Measurements from ENCODE around the gene AWAT2.
A peak's percentile ranks its signal among the peaks of the same experiment; 100 is the strongest.

The AWAT2 gene

DNA sequence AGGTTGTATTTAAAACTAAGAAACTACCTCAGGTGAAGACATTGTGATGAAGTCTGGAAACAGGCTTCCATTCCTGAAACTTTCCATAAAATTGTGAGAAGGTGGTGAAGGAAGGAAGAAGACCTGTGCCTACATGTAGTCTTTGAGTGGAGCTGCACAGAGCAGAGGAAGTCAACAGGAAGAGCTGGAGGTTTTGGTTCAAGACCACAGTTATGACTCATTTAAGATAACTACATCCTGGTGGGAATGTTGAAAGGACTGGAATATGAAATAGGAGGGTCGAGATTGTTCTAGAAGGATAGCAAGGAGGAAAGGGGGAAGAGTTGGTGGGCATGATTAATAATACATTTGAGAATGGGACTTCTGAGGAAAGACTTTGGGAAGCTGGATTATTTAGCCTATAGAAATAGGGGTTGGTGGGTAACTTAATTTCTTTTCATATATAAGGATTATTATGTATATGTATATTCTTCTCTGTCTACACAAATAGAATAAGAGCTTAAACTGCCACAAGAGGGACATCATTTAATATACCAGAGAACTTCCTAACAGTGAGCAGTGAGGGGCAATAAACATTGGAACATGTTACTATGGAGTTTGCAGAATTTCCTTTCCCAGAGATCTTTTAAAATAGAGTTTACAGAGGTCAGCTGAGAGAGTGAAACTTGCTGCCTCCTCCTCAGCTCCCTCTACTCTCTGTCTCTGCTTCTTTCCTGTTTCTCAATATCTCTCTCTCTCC lies 23.5 kb downstream of the AWAT2 start:
- TF ChIP-seq, protein P1, sequence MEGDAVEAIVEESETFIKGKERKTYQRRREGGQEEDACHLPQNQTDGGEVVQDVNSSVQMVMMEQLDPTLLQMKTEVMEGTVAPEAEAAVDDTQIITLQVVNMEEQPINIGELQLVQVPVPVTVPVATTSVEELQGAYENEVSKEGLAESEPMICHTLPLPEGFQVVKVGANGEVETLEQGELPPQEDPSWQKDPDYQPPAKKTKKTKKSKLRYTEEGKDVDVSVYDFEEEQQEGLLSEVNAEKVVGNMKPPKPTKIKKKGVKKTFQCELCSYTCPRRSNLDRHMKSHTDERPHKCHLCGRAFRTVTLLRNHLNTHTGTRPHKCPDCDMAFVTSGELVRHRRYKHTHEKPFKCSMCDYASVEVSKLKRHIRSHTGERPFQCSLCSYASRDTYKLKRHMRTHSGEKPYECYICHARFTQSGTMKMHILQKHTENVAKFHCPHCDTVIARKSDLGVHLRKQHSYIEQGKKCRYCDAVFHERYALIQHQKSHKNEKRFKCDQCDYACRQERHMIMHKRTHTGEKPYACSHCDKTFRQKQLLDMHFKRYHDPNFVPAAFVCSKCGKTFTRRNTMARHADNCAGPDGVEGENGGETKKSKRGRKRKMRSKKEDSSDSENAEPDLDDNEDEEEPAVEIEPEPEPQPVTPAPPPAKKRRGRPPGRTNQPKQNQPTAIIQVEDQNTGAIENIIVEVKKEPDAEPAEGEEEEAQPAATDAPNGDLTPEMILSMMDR (IDR thresholded peaks at IDR 0.05; ENCODE audit: low read depth, low read length, missing control alignments) = no peak
- no peak overlapping the region for H3K4me3 ChIP-seq (ENCODE audit: low read depth, low read length)
- DNase-seq (ENCODE audit: low read depth) = no peak
- in situ Hi-C loops (cut with HindIII; ENCODE audit: low sequenced_read_pairs) = no loop called here

DNA sequence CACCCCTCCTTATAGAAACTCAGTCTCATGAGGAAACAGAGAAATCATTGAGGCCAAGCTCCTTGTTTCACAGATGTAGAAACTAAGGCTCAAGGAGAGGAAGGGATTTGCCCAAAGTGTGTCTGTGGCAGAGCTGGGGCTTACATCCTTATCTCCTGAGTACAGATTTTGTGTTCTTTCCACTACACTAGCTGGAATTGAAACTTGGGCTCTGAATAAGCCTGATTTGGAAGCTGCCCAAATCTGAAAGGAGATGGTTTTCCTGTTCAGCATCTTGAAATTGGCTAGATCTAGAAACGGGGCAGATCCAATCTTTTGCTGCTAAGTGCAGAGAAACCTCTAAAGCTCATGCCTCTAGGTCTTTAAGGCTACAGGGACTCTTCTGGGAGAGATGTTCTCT lies 24.3 kb downstream of the AWAT2 start:
- no peak overlapping the region for H3K4me3 ChIP-seq (ENCODE audit: low read depth, low read length)
- in situ Hi-C loops (cut with HindIII; ENCODE audit: low sequenced_read_pairs) = no loop called here
- TF ChIP-seq, protein P1 (IDR thresholded peaks at IDR 0.05; ENCODE audit: low read depth, low read length, missing control alignments) = no peak
- DNase-seq (ENCODE audit: low read depth) = peak; percentile 15

DNA sequence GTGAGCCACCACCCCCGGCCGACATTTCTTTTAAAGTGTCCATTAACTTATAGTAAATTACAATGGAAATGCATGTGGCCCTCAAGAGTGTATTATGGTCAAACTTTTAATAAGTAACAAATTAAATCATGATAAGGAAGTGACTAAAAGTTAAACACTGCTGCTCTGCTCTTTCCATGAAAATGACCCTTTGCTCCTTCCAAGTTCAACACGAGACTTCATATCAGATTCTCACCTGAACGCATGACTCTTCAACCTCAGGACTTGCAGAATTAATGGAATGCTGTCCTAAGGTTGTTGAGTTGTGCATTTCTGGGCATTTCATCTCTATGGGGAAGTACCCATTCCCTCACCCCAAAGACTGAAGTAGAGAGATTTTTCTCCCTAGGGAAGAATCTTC lies 27.1 kb downstream of the AWAT2 start:
- DNase-seq (ENCODE audit: low read depth) = no peak
- TF ChIP-seq, protein P1 (IDR thresholded peaks at IDR 0.05; ENCODE audit: low read depth, low read length, missing control alignments) = no peak
- in situ Hi-C loops (cut with HindIII; ENCODE audit: low sequenced_read_pairs) = no loop called here
- H3K4me3 ChIP-seq (ENCODE audit: low read depth, low read length) = no peak overlapping the region

DNA sequence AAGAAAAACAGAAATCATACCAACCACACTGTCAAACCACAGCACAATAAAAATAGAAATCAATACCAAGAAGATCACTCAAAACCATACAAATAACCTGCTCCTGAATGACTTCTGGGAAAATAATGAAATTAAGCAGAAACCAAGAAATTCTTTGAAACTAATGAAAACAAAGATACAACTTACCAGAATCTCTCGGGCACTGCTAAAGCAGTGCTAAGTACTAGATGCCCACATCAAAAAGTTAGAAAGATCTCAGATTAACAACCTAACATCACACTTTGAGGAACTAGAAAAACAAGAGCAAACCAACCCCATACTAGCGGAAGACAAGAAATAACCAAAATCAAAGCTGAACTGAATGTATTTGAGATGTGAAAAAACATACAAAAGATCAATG lies 33.2 kb downstream of the AWAT2 start:
- TF ChIP-seq, protein P1 (IDR thresholded peaks at IDR 0.05; ENCODE audit: low read depth, low read length, missing control alignments) = no peak
- no peak overlapping the region for H3K4me3 ChIP-seq (ENCODE audit: low read depth, low read length)
- no peak for DNase-seq (ENCODE audit: low read depth)
- in situ Hi-C loops (cut with HindIII; ENCODE audit: low sequenced_read_pairs) = no loop called here

DNA sequence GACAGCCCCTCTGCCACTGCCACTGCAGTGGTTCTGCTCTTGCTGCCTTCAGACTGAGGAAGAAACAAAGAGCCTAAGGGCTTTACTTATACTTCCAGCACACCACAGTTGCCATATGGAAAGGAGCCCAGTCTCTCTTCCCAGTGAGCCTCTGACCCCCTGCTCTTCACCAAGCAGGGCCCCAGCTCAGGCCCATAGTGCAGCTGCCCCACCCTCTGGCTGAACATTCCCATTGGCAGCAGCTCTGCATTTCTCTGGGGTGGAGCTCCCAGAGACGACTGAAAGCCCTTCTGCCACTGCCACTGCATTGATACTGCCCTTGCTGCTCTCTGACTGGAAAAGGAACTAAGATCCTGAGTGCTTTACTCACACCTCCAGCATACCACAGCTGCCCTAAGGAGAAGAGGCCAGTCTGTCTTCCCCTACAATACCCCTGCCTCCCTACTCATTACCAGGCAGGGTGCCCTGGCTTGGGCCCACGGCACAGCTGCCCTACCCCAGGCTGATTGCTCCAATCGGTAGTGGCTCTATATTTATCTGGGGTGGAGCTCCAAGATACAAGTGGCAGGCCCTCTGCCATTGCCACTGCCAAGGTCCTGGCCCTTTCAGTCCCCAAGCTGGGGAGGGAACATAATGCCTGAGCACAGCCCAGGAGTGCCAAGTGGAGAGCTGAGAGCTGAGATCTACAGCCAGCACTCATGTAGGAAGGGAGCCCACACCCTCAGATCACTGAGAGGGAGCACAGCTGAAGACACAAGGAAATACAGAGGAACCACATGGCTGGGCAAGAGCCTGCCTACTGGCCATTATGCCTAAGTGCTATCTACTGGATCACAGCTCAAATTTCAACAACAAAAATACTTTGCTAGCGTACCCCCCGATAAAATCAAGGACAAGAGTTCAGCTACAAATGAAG lies 36.0 kb downstream of the AWAT2 start:
- no peak overlapping the region for H3K4me3 ChIP-seq (ENCODE audit: low read depth, low read length)
- TF ChIP-seq, protein P1 (IDR thresholded peaks at IDR 0.05; ENCODE audit: low read depth, low read length, missing control alignments) = no peak
- no peak for DNase-seq (ENCODE audit: low read depth)
- in situ Hi-C loops (cut with HindIII; ENCODE audit: low sequenced_read_pairs) = no loop called here

DNA sequence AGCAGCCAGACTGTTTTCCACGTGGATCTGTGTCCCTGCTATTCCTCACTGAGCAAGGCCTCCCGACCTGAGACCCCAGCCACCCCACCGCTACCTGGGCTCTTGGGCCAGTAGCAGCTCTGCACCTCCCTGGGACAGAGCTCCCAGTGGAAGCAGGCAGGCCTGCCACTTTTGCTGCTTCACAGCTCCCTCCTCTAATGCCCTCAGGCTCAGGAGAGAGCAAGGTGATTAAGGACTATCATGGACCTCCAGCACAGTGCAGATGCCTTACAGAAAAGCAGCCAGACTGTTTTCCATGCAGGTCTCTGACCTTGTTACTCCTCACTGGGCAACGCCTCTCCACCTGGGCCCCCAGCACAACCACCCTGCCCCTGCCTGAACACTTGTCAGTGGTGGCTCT lies 37.0 kb downstream of the AWAT2 start:
- TF ChIP-seq, protein P1 (IDR thresholded peaks at IDR 0.05; ENCODE audit: low read depth, low read length, missing control alignments) = no peak
- no peak for DNase-seq (ENCODE audit: low read depth)
- no peak overlapping the region for H3K4me3 ChIP-seq (ENCODE audit: low read depth, low read length)

More for the DNA sequence above, 37.0 kb downstream of the AWAT2 start:
- in situ Hi-C loops (cut with HindIII; ENCODE audit: low sequenced_read_pairs) = no loop called here

All from astrocyte of the cerebellum (primary cell).